Measurements from ENCODE around the gene CSK. TPM values are rescaled to one million over a fixed set of nuclear protein-coding genes. Genes with fewer than 3 reads are reported as not detected.

CSK gene
- total and polyA plus RNA-seq, 2 experiments from 2014 or later = 13.6 to 27.5 TPM

DNA sequence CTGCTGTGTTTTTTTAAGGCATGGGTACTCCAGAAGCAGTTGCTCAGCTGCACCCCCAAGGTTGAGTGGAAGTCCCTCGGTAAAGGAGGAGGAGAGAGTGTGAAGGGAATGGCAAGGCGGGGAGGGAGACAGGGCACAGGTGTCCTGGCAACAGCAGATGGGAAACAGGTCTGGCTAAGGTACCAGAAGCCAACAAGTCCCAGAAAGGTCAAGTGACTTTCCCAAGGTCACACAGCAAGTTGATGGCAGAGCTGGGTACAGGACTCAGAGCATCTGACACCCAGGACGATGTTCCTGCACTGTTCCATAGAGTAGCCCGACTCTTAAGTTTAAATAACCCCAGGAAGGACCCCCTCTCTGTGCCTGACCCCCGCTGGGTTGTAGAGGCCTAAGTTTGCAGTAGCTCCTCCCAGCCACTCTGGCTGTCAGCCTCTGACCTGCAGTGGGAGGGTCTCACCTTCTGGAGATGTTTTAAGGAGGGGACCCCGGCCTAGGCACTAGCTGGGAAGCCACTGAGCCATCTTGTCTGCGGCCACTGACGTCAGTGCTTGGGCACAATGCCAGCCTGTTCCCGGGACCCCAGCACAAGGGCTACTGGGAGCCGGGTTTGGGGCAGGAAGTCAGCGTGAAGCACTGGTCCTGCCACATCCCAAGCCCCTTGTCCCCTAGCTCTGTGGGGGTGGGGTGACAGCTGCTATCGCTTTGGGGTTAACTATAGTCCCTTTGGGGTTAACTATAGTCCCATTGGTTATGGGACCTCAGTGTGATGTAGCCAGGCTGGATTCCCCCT, 10.5 kb downstream of the CSK start:
- H3K4me1 ChIP-seq (ENCODE audit: insufficient read depth) = peaks cover 23% of the 10 kb centered on the region
- H3K27ac Mint-ChIP-seq = no peak overlapping the region
- no peaks in the 10 kb centered on the region for H3K27me3 ChIP-seq (ENCODE audit: insufficient read depth)
- H3F3A ChIP-seq (replicated peaks; ENCODE audit: low read depth) = peaks cover 7% of the 10 kb centered on the region
- no peak overlapping the region for H3K4me3 Mint-ChIP-seq
- peaks cover 23% of the 10 kb centered on the region for H3K27me3 Mint-ChIP-seq (ENCODE audit: insufficient read depth, low read depth, poor library complexity)
- DNase-seq (ENCODE audit: low spot score) = no peak
- no peaks in the 10 kb centered on the region for H3K36me3 ChIP-seq (ENCODE audit: insufficient read depth)
- no peak for ATAC-seq
- H4K20me1 ChIP-seq (replicated peaks; ENCODE audit: insufficient read depth) = peaks cover 46% of the 10 kb centered on the region
- no peaks in the 10 kb centered on the region for H3K9me2 ChIP-seq (ENCODE audit: insufficient read depth)
- H3K9me3 Mint-ChIP-seq = no peaks in the 10 kb centered on the region
- TF ChIP-seq CTCF (conservative IDR thresholded peaks at IDR 0.05; ENCODE audit: low read depth in 2 of 2) (no peak), POLR2AphosphoS5 (IDR thresholded peaks at IDR 0.05; ENCODE audit: low read depth) (no peak), ZNF114 (CRISPR knock-in tag; IDR thresholded peaks at IDR 0.05) (no peak), ZNF462 (CRISPR knock-in tag; IDR thresholded peaks at IDR 0.05) (no peak), NANOG (IDR thresholded peaks at IDR 0.05; ENCODE audit: borderline replicate concordance) (no peak), ETS1 (IDR thresholded peaks at IDR 0.05) (no peak), JUNB (IDR thresholded peaks at IDR 0.05; ENCODE audit: unreplicated experiment) (no peak), EZH2phosphoT487 (IDR thresholded peaks at IDR 0.05; ENCODE audit: unreplicated experiment) (no peak), EZH2 (IDR thresholded peaks at IDR 0.05; ENCODE audit: low read depth, unreplicated experiment) (no peak), CREB1 (CRISPR knock-in tag; IDR thresholded peaks at IDR 0.05; ENCODE audit: low read depth) (no peak), STAT1 (IDR thresholded peaks at IDR 0.05; ENCODE audit: unreplicated experiment) (no peak), ZNF331 (CRISPR knock-in tag; IDR thresholded peaks at IDR 0.05; ENCODE audit: low read depth) (no peak), REST (IDR thresholded peaks at IDR 0.05; ENCODE audit: unreplicated experiment) (no peak)
- no peaks in the 10 kb centered on the region for H3K36me3 Mint-ChIP-seq (ENCODE audit: low read depth)
- H3K79me2 ChIP-seq (replicated peaks; ENCODE audit: insufficient read depth) = peaks cover 16% of the 10 kb centered on the region
- H2AFZ ChIP-seq = no peak overlapping the region
- H3K4me3 ChIP-seq = no peak overlapping the region
- H3K27ac ChIP-seq (ENCODE audit: low read depth) = no peak overlapping the region
- no peak overlapping the region for H3K4me2 ChIP-seq
- peaks cover 31% of the 10 kb centered on the region for H3K4me1 Mint-ChIP-seq

Measured in GM23338 (cell line).